ENCODE results near the gene DNAI2.

DNAI2 gene

GRCh38 chr17:74235040-74235581 is 38.9 kb upstream of the DNAI2 start:
- H3K27ac ChIP-seq (ENCODE audit: low read length), result no peak overlapping the region
- no peak for DNase-seq (ENCODE audit: low read depth, low spot score)
- no CpG with 5 or more reads among the region's 19 CpGs for WGBS (ENCODE audit: insufficient coverage, insufficient read length)
- H3K27me3 ChIP-seq (ENCODE audit: control insufficient read depth, insufficient read depth, low read length), result no peaks in the 10 kb centered on the region; the same call in 1 of the 2 replicates
- H3K4me3 ChIP-seq (ENCODE audit: low read length), result no peak overlapping the region
- H3K9me3 ChIP-seq (ENCODE audit: control insufficient read depth, insufficient read depth, low read length), result no peaks in the 10 kb centered on the region
- H3K36me3 ChIP-seq (ENCODE audit: control insufficient read depth, insufficient read depth, low read length), result no peaks in the 10 kb centered on the region
- H3K4me1 ChIP-seq (ENCODE audit: control insufficient read depth, insufficient read depth, low read length), result no peaks in the 10 kb centered on the region; the same call in none of the 2 replicates

- Histone ChIP-seq H3K36me3 (ENCODE audit: control insufficient read depth, insufficient read depth, low read length) (no peaks in the 10 kb centered on the region), H3K9me3 (ENCODE audit: control insufficient read depth, insufficient read depth, low read length) (no peaks in the 10 kb centered on the region), H3K27me3 (ENCODE audit: control insufficient read depth, insufficient read depth, low read length) (no peaks in the 10 kb centered on the region), H3K4me3 (ENCODE audit: low read length) (no peak overlapping the region), H3K27ac (ENCODE audit: low read length) (no peak overlapping the region), H3K4me1 (ENCODE audit: control insufficient read depth, insufficient read depth, low read length) (no peaks in the 10 kb centered on the region; the same call in none of the 2 replicates)
- no CpG with 5 or more reads among the region's 8 CpGs for whole genome bisulfite sequencing (ENCODE audit: insufficient coverage, insufficient read length)
- no peak for DNase-seq (ENCODE audit: low read depth, low spot score)
Measured at GRCh38 chr17:74235911-74236371, 38.1 kb upstream of the DNAI2 start.

GRCh38 chr17:74237321-74237720 is 36.7 kb upstream of the DNAI2 start:
- no peak for DNase-seq (ENCODE audit: low read depth, low spot score)
- Histone ChIP-seq H3K4me3 (ENCODE audit: low read length) (no peak overlapping the region), H3K4me1 (ENCODE audit: control insufficient read depth, insufficient read depth, low read length) (no peaks in the 10 kb centered on the region; the same call in none of the 2 replicates), H3K36me3 (ENCODE audit: control insufficient read depth, insufficient read depth, low read length) (no peaks in the 10 kb centered on the region), H3K27ac (ENCODE audit: low read length) (no peak overlapping the region), H3K27me3 (ENCODE audit: control insufficient read depth, insufficient read depth, low read length) (no peaks in the 10 kb centered on the region), H3K9me3 (ENCODE audit: control insufficient read depth, insufficient read depth, low read length) (no peaks in the 10 kb centered on the region)
- no CpG with 5 or more reads among the region's 12 CpGs for WGBS (ENCODE audit: insufficient coverage, insufficient read length)

GRCh38 chr17:74239172-74239571 is 34.9 kb upstream of the DNAI2 start:
- H3K27ac ChIP-seq (ENCODE audit: low read length), result no peak overlapping the region

GRCh38 chr17:74240618-74241205 is 33.3 kb upstream of the DNAI2 start:
- Histone ChIP-seq H3K4me3 (ENCODE audit: low read length) (no peak overlapping the region), H3K9me3 (ENCODE audit: control insufficient read depth, insufficient read depth, low read length) (no peaks in the 10 kb centered on the region), H3K27ac (ENCODE audit: low read length) (no peak overlapping the region), H3K4me1 (ENCODE audit: control insufficient read depth, insufficient read depth, low read length) (peaks cover 3% of the 10 kb centered on the region), H3K36me3 (ENCODE audit: control insufficient read depth, insufficient read depth, low read length) (no peaks in the 10 kb centered on the region), H3K27me3 (ENCODE audit: control insufficient read depth, insufficient read depth, low read length) (no peaks in the 10 kb centered on the region)
- no CpG with 5 or more reads among the region's 11 CpGs for WGBS (ENCODE audit: insufficient coverage, insufficient read length)
- DNase-seq (ENCODE audit: low read depth, low spot score), result no peak

More at GRCh38 chr17:74239172-74239571, 34.9 kb upstream of the DNAI2 start:
- Histone ChIP-seq H3K9me3 (ENCODE audit: control insufficient read depth, insufficient read depth, low read length) (no peaks in the 10 kb centered on the region), H3K27me3 (ENCODE audit: control insufficient read depth, insufficient read depth, low read length) (no peaks in the 10 kb centered on the region), H3K36me3 (ENCODE audit: control insufficient read depth, insufficient read depth, low read length) (no peaks in the 10 kb centered on the region), H3K4me3 (ENCODE audit: low read length) (no peak overlapping the region), H3K4me1 (ENCODE audit: control insufficient read depth, insufficient read depth, low read length) (no peaks in the 10 kb centered on the region; the same call in none of the 2 replicates)
- DNase-seq (ENCODE audit: low read depth, low spot score), result no peak
- no CpG with 5 or more reads among the region's 10 CpGs for WGBS (ENCODE audit: insufficient coverage, insufficient read length)

GRCh38 chr17:74241431-74241830 is 32.6 kb upstream of the DNAI2 start:
- WGBS (ENCODE audit: insufficient coverage, insufficient read length), result no CpG with 5 or more reads among the region's 10 CpGs
- Histone ChIP-seq H3K36me3 (ENCODE audit: control insufficient read depth, insufficient read depth, low read length) (no peaks in the 10 kb centered on the region), H3K27me3 (ENCODE audit: control insufficient read depth, insufficient read depth, low read length) (no peaks in the 10 kb centered on the region), H3K27ac (ENCODE audit: low read length) (no peak overlapping the region), H3K9me3 (ENCODE audit: control insufficient read depth, insufficient read depth, low read length) (no peaks in the 10 kb centered on the region), H3K4me3 (ENCODE audit: low read length) (no peak overlapping the region), H3K4me1 (ENCODE audit: control insufficient read depth, insufficient read depth, low read length) (peaks cover 5% of the 10 kb centered on the region)
- no peak for DNase-seq (ENCODE audit: low read depth, low spot score)

- Histone ChIP-seq H3K36me3 (ENCODE audit: control insufficient read depth, insufficient read depth, low read length) (no peaks in the 10 kb centered on the region), H3K27ac (ENCODE audit: low read length) (no peak overlapping the region), H3K4me1 (ENCODE audit: control insufficient read depth, insufficient read depth, low read length) (peaks cover 5% of the 10 kb centered on the region), H3K27me3 (ENCODE audit: control insufficient read depth, insufficient read depth, low read length) (no peaks in the 10 kb centered on the region), H3K9me3 (ENCODE audit: control insufficient read depth, insufficient read depth, low read length) (no peaks in the 10 kb centered on the region), H3K4me3 (ENCODE audit: low read length) (no peak overlapping the region)
- WGBS (ENCODE audit: insufficient coverage, insufficient read length), result no CpG with 5 or more reads among the region's 2 CpGs
- DNase-seq (ENCODE audit: low read depth, low spot score), result no peak
Measured at GRCh38 chr17:74241847-74242246, 32.2 kb upstream of the DNAI2 start.

DNA sequence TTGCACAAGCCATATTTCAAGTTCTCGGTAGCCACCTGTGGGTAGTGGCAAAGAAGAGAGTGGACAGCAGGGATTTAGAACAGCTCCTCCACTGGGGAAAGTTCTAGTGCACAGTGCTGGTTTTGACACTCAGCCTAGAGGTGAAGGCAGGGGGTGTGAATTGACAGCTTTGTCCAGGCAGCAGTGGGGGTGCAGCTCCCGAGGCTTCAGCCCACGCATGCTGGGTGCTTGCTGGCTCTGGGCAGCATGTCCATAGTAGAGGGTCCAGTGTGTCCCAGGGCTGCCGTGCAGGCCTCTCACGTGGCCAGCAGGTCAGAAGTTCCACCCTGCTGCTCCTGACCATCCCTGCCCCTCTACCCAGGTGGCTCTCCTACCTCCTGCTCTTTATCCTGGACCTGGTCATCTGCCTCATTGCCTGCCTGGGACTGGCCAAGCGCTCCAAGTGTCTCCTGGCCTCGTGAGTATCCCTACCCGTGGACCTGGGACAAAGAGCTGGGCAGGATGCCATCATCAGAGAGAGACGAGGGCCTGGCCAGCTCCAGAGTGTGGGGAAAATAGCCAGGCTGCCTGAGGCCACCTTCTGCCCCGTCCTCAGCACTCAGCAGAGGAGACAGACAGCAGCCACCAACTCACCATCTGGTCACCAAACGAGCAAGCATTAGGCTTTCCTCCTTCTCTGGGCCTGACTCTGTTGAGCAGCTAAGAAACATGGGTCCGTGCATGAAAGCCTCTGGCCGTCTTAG is 30.9 kb upstream of the DNAI2 start:
- Histone ChIP-seq H3K4me3 (ENCODE audit: low read length) (no peak overlapping the region), H3K27me3 (ENCODE audit: control insufficient read depth, insufficient read depth, low read length) (no peaks in the 10 kb centered on the region), H3K9me3 (ENCODE audit: control insufficient read depth, insufficient read depth, low read length) (no peaks in the 10 kb centered on the region), H3K27ac (ENCODE audit: low read length) (no peak overlapping the region), H3K36me3 (ENCODE audit: control insufficient read depth, insufficient read depth, low read length) (no peaks in the 10 kb centered on the region), H3K4me1 (ENCODE audit: control insufficient read depth, insufficient read depth, low read length) (peaks cover 5% of the 10 kb centered on the region)
- no peak for DNase-seq (ENCODE audit: low read depth, low spot score)
- no CpG with 5 or more reads among the region's 13 CpGs for WGBS (ENCODE audit: insufficient coverage, insufficient read length)

DNA sequence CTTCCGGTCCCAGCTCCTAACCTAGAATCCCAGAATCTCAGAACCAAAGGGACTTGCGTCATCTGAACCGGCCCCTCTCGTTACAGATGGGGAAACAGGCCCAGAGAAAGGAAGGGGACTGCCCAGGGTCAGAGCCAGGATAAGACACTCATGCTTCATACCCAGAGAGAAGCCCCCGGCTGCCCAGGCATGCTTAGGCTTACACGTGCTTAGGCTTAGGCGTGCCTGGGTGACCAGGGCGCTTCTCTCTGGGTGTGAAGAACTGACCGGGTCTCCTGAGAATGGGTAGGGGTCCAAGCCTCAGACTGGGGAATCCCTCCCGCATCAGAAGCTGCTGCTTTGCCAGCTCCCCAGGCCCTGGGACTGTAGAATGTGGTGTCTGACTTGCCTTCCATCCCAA is 29.9 kb upstream of the DNAI2 start:
- Histone ChIP-seq H3K27ac (ENCODE audit: low read length) (no peak overlapping the region), H3K4me1 (ENCODE audit: control insufficient read depth, insufficient read depth, low read length) (peaks cover 5% of the 10 kb centered on the region), H3K36me3 (ENCODE audit: control insufficient read depth, insufficient read depth, low read length) (no peaks in the 10 kb centered on the region), H3K4me3 (ENCODE audit: low read length) (no peak overlapping the region), H3K27me3 (ENCODE audit: control insufficient read depth, insufficient read depth, low read length) (no peaks in the 10 kb centered on the region), H3K9me3 (ENCODE audit: control insufficient read depth, insufficient read depth, low read length) (no peaks in the 10 kb centered on the region)
- WGBS (ENCODE audit: insufficient coverage, insufficient read length), result no CpG with 5 or more reads among the region's 10 CpGs
- no peak for DNase-seq (ENCODE audit: low read depth, low spot score)

GRCh38 chr17:74244548-74244947 is 29.5 kb upstream of the DNAI2 start:
- no peak for DNase-seq (ENCODE audit: low read depth, low spot score)
- no CpG with 5 or more reads among the region's 6 CpGs for WGBS (ENCODE audit: insufficient coverage, insufficient read length)
- no peak overlapping the region for H3K4me3 ChIP-seq (ENCODE audit: low read length)
- H3K36me3 ChIP-seq (ENCODE audit: control insufficient read depth, insufficient read depth, low read length), result no peaks in the 10 kb centered on the region
- no peaks in the 10 kb centered on the region for H3K9me3 ChIP-seq (ENCODE audit: control insufficient read depth, insufficient read depth, low read length)
- H3K27ac ChIP-seq (ENCODE audit: low read length), result no peak overlapping the region
- H3K27me3 ChIP-seq (ENCODE audit: control insufficient read depth, insufficient read depth, low read length), result no peaks in the 10 kb centered on the region
- peaks cover 5% of the 10 kb centered on the region for H3K4me1 ChIP-seq (ENCODE audit: control insufficient read depth, insufficient read depth, low read length)
